GM19351 (cell line): ENCODE measurements around the gene FAM3C.
"Not testable (repeated sequence)": the region's sequence is repeated elsewhere in the genome, so short reads cannot be mapped to it uniquely, and the experiment has no call there.

Experiments used
- ATAC-seq: cut with Tn5 transposase; IDR thresholded peaks from one replicate; pipeline ENCODE4 v1.9.1; 2021; ENCODE audit warnings: mild to moderate bottlenecking, moderate library complexity; ENCODE audit not compliant: unreplicated experiment

Gene FAM3C

DNA sequence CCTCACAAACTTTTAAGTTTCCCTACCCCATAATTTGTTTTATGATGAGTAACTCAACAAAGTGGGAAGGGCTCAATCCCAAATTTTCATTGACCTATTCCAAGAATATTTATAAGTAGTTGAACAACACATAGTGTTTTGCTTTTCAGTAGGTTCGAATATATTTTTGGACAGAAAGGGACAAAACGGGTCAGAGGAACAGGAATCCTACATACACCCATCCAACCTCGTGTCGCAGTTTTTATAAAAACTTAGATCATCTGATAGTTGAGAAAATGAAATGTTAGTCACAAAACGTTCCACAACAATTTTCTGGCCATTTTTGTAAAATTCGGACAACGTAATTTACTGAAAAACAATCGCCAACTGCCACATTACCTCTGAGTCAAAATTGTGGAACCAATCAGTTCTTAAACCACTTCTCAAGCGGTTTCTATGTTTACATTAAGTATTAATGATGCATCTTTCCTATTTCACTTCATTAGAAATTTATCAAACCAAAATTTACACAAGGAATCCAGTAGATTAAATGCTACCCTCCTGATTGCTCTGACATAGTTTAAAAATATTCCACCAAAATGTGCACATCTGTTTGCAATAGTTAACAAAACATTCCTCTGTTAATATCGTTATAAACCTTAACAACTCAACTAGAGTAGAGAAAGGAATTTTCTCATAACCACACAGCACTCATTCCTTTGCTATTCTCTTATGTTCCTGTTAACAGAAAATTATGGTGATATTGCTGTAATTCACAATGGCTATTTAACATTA is 61.0 kb downstream of the FAM3C start:
- ATAC-seq: no peak

DNA sequence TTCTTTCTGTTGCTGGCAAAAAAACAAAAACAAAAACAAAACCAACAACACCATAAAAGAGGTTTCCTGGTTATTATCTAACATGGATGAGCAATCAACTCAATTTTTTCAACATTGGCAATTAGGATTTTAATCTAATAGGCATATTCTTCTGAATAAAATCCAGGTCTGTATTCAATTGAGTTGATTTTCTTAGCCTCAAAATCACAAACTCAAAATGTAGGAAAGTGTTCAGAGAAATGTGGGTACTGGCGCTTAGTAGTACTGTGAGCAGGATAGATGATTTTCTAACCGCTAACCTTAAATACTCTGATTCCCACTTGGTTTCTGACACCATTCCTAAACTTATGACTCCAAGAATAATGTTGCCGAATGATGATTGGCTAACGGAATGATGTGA is 61.7 kb downstream of the FAM3C start:
- ATAC-seq: no peak

DNA sequence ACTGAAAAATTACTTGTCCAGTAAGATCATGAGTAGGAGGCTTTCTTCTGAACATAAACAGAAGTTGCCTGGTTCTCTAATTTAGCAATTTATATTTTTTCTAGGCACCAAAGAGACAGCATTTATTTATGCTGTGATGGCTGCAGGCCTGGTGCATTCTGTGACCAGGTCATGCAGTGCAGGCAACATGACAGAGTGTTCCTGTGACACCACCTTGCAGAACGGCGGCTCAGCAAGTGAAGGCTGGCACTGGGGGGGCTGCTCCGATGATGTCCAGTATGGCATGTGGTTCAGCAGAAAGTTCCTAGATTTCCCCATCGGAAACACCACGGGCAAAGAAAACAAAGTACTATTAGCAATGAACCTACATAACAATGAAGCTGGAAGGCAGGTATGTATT is 64.5 kb downstream of the FAM3C start:
- ATAC-seq: no peak

DNA sequence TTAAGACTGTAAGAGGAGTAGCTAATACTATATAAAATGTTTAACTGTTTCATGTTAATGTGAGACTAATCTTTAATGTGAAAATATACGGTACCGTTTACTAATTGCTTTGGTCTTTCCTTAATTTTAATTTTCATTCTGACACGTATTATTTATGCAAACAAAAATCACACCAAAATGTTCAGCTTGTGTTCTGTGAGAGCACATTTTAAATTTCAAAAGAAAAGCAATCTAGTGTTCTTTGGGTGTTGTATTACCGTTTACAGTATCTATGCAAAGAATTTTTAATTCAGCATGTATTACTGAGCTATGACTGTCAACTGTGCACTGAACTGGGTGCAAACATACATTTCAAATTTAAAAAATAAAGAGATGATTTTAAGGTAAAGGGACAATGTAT is 65.1 kb downstream of the FAM3C start:
- ATAC-seq: no peak

DNA sequence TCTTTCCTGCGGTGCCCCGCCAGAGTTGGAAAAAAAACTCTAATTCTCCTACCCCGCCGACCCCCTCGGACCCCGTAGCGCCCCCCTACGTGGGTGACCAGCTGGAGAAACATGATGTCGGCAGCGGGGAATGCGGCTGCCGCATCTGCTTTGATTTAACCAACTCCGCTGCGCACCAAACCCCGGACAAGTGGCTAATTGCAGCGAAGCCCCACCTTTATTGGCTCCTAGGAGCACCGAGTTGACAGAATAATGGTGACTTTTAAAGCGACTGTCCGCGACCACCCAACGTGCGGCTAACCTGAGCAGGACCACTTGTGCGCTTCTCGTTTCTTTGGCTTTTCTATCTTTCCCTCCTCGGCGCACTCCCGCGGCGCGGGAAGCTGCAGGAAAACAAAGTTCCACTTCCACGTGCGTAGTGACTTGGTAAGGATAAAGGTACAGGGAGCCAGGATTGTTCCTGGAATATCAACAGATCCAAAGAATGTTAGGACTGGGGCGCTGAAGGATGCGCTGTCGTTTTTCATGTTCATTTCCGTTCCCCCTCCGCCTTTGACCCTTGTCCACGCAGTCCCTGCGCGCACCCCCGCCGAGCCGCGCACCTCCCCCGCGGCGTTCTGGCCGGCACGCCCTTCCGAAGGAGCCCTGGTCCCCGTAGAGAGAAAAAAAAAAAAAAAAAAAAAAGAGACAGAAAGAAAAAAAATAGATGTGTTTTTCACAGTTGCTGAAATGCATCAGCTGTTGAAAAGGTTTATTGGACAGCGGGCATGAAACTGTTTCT is 65.9 kb downstream of the FAM3C start:
- peak; percentile 35 for ATAC-seq

DNA sequence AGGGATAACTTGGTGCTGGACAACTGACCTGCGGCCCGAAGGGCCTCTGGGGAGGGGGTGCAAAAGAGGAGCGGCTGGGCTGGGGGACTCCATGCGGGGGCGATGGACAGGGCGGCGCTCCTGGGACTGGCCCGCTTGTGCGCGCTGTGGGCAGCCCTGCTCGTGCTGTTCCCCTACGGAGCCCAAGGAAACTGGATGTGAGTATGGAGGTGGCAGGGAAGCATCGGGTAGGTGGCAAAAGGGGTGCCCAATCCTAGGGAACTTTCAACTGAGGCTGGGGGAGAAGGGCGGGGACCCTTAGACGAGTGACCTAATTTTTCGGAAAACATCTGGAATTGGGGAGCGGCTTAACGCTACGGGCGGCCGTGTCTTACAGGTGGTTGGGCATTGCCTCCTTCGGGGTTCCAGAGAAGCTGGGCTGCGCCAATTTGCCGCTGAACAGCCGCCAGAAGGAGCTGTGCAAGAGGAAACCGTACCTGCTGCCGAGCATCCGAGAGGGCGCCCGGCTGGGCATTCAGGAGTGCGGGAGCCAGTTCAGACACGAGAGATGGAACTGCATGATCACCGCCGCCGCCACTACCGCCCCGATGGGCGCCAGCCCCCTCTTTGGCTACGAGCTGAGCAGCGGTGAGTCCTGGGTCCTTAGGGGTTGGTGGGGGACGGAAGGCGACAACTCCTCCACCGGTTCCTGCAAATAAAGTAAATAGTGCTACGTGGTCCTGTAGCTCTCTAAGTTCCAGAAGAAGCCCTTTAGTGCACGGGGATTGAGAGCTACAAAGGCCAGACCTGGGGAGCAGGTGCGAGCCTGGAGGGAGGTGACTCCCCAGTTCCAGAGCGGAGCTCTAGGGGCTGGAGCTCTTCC is 66.7 kb downstream of the FAM3C start:
- peak; percentile 61 for ATAC-seq

DNA sequence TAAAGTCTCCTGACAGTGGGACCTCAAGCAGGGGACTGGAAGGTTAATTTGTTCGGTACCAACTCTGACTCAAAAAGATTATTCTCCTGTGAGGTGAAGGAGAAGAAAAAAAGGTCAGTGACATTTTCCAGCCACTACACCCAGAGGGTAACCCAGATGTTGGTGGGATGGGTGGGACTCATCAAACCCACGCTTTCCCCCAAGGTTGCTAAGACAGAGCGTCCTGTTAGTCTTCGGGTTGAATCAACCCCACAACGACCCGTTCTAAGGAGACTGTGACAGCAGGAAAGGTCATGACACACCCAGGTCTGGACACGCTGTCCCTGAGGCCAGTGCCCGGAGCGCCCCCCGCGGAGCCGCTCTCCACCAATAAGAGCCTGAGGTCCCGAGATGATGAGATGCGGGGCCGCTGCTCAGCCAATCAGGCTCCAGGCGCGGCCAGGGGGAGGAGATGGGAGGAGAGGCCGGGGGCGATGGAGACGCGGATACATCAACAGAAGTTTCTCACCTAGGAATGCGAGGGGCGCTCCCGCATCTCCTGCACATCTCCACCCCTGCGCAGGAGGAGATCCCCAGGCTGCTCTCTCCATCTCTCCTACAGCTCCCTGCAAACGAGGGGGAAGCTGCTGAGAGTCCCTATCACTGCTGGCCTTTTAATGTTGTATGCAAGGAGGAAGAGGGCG is 67.5 kb downstream of the FAM3C start, which contains the start of gene WNT16:
TSS of gene WNT16 (plus strand) at position 493 of the 683 bp plus-strand sequence. CDS start 293 bp downstream, outside the sequence.
- peak; percentile 29 for ATAC-seq

DNA sequence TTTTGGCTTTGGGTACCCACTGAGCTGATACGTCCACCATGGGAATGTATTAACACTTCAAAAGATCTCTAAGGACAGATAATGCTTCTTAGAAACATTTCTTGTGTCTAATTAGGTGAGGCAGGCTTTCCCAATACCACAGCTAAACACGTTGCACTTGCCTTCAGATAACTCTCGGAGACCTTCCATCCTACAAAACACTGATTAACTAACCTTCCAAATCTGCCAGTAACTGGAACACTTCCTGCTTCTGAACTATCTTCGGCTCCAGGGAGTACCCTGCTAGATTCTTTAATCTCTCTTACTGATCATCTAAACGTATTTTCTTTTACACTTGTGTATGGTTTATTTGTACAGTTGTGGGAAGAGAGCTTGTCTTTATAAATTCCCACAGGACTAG is 68.4 kb downstream of the FAM3C start:
- ATAC-seq: no peak

DNA sequence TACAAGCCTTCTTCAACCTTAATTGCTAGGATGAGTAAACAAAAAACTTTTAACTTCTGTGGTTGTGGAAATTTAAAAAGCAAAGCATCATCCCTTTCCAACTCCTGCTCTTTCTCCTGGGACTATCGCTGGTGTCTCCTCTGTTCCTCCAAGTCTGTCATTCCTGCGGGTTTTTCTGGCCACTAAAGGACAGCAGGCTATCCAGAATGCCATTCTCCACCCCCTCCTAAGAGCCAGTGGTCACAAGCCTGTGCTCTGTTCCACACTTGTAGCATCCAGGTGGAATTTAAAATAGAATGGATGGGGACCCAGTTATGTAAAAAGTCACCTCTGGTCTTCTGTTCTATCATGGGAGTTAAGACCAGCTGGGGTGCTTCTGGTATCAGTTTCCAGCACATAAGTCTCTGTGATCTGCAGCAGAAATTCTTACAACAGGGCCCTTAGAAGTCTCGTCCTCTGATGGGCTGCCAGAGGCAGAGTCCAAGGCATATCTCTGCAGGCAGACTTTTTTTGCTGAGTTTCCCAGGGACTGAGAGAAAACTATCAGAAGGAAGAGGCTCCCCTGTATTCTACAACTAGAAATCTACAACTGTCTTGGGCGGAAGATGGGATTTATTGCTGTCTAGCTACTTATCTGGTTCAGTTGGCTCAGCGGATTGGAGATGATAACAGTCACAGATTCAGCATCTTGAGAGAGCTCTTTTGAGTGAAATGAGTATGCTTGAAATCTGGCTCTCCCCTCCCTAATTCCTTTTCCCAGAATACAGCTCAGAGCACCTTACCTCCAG is 72.4 kb downstream of the FAM3C start:
- ATAC-seq: no peak

DNA sequence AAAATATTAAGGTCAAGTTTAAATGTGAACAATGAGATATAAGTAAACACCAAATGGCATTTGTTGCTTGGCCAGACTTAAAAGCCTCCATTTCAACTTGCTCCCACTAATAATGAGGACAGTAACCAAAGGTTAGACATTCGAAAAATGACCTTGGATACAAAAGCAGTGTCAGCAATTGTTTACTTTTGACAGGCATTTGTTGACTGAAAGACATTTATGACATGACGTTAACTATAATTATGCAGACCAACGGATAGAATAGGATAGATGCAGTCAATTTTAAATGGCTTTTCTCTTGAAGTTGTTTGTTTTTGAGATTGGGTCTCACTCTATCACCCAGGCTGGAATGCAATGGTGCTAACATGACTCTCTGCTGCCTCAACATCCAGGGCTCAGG is 73.6 kb downstream of the FAM3C start:
- ATAC-seq: no peak

DNA sequence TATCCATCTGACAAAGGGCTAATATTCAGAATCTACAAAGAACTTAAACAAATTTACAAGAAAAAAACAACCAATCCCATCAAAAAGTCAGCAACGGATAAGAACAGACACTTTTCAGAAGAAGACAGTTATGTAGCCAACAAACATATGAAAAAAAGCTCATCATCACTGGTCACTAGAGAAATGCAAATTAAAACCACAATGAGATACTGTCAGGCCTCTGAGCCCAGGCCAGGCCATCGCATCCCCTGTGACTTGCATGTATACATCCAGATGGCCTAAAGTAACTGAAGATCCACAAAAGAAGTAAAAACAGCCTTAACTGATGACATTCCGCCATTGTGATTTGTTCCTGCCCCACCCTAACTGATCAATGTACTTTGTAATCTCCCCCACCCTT is 80.9 kb downstream of the FAM3C start:
- ATAC-seq: not testable (repeated sequence)

DNA sequence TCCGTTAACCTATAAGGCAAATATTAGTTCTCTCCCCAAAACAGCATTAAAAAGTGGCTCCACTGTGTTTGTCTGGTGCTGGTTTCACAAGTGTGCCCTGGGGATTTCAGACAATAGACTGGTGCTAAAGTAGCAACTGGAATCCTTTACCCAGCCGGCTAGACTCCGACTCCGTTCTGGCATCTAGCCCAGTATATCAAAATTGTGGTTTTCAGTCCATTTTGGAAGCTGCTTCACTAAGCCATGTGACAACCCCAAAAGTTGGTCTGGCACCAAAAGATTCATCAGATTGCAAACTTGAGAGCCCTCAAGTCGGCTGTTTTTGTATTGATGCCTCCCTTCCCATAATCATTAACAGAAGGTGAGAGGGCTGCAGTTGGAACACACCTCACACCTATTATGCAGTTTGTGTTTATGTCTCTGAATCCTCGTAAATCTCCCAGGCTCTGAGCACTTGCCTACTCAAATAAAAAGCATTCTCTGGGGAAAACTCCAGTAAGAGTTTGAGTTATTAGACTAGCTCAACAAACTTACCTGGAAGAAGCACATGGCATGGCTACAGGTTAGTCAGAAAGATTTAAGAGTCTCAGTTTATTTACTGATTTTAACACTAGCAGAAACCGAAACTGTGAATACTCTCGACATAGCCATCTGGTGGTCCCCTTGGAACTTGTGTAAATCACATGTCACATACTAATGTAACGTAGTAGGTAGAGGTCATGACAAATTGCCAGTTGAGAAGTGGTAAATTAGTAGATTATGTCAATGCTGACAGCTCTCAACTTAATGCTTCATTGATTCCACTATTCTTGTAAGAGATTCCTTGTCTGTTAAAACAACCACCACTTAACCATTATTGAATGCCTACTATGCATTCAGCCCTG is 82.1 kb downstream of the FAM3C start:
- peak; percentile 96 for ATAC-seq

DNA sequence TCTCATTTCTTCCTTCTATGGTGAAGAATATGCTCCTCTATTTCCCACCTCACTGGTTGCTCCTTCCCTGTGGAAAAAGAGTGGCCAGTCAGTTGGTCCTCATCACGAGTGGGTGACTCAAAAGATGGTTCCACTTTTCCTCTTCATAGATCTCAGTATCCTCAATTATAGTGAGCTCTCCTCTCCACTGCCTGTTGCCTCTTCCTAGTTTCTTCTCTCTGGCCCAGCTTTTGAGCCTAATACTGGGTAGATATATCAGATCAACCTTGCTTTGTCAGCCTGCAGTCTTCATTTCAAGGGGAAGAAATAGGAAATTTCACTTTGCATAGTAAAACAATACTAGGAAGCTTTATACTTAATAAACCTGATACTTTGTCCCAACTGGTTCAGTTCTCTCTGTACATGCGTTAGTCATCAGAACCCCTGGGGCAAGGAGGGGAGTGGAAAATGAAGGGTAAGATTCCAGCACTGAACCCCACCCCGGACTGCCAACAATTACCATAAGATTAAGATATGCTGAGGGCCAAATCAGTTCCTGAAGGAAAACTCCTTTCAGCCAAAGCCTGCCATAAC is 82.8 kb downstream of the FAM3C start:
- no peak for ATAC-seq

DNA sequence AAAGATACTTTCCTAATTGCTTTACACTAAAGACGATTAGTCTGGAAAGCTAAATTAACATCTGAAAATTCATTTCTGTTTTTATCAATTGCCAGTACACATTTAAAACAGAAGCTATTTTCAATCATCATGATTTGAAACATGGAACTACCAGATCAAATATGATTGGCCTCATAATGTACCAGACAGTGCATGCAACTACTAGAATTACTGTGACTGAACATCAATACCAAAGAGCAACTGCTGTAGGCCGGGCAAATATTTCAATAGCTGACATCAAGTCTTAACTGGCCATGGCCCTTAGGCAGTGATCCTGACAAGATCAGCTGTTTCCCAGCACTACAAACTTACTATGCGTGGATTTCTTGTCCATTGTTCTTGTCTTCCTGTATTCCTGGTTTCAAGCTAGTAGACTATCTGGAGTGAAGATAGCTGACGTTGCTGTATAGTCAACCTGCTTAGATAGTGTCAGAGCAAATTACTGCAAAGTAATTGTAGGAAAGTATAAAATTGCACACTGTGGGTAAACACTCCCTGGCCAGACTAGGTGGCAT is 89.0 kb downstream of the FAM3C start:
- no peak for ATAC-seq

DNA sequence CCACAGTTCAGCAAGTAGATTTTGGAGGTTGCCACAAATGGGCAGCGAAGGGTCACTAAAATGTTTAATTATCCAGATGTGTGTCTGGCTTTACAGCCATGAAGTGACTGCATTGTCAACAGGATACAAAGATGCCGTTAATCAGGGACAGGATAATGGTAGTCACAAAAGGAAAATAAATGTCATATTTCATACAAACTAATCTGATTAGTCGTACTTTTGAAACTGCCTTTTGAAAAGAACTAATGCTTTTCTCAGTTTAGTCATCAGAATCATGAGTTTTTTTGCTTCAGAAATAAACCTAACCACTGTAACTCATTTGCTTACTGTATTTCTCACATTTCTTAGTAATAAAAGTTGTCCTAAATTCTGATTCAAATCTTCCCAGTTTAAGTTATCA is 89.5 kb downstream of the FAM3C start:
- peak; percentile 19 for ATAC-seq

DNA sequence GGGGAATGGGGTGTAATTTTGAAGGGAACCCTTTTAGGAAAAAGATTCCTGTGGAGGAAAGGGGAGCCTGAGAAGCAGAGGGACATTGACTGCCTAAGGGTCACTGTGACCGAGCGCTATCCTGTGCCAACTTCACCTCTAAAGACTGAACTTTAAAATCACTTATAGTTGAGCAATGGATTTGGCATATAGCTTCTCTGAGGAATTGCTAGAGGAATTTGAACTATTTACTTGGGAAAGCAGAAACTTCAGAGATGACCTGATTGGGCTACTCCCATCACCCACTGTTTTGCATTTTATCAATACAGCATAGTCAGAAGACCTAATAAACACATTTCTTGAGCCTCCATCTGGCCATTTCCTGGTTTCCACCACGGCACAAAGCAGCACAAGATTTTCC is 91.0 kb downstream of the FAM3C start:
- no peak for ATAC-seq

DNA sequence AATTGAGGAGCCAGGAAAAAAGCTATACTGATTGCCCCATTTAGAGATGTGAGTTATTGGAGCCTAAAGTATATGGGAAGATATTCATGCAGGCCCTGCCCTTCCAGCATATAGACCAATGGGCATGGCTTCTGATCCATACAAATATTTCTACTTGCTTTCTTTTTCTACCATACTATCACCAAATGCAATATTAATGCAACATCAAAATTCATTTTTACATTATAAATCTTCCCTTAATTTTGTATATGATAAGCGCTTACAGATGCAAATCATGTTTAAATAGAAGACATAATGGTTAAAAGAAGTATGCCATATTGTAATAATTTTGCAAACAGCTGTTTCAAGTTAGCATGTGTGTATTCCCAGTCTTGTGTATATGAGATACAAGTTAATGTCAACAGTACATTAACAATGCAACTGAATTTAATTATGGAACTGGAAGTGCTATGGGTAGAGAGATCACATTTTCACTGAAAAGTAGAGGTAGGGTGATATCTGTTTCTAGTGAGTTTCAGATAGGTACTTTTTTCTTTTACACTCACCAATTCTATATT is 91.9 kb downstream of the FAM3C start:
- ATAC-seq: no peak
